Nephron progenitor cell (in vitro differentiated cells): ENCODE data around the gene ZNF792.
"Not testable (repeated sequence)": the region's sequence is repeated elsewhere in the genome, so short reads cannot be mapped to it uniquely, and the experiment has no call there.

Source experiments
- DNase-seq: peaks from one replicate; pipeline ENCODE4 v3.0.0; 2021
- H3K27ac Mint-ChIP-seq: 2 replicates; pipeline ENCODE4 v1.8.0; 2021; ENCODE audit warnings: mild to moderate bottlenecking, moderate library complexity, mixed read lengths
- H3K27me3 Mint-ChIP-seq: 2 replicates; pipeline ENCODE4 v1.8.0; 2021; ENCODE audit warnings: mild to moderate bottlenecking, low read depth, mixed read lengths; ENCODE audit not compliant: poor library complexity
- H3K36me3 Mint-ChIP-seq: 2 replicates; pipeline ENCODE4 v1.8.0; 2021; ENCODE audit warnings: low read depth, mixed read lengths
- H3K4me1 Mint-ChIP-seq: 2 replicates; pipeline ENCODE4 v1.8.0; 2021; ENCODE audit warnings: mixed read lengths
- H3K4me3 Mint-ChIP-seq: 2 replicates; pipeline ENCODE4 v1.8.0; 2021; ENCODE audit warnings: mild to moderate bottlenecking, moderate library complexity, mixed read lengths
- H3K9me3 Mint-ChIP-seq: 2 replicates; pipeline ENCODE4 v1.8.0; 2021; ENCODE audit warnings: mild to moderate bottlenecking, moderate library complexity, mixed read lengths
- CTCF ChIP-seq: fragments of 200-600 bp; sonication (generic); IDR thresholded peaks from 2 replicates; pipeline ENCODE4 v1.5.0; 2021; ENCODE audit warnings: antibody characterized with exemption

The ZNF792 gene

GRCh38 chr19:35009424-35010415, 45.7 kb upstream of the ZNF792 start:
- Mint-ChIP-seq H3K27me3 (no peaks in the 10 kb centered on the region), H3K4me3 (no peak overlapping the region), H3K27ac (no peak overlapping the region), H3K4me1 (peaks cover 7% of the 10 kb centered on the region), H3K9me3 (no peaks in the 10 kb centered on the region), H3K36me3 (peaks cover 54% of the 10 kb centered on the region)
- no peak for TF ChIP-seq CTCF
- no peak for DNase-seq

- H3K27me3 Mint-ChIP-seq: no peaks in the 10 kb centered on the region
- peaks cover 13% of the 10 kb centered on the region for H3K4me1 Mint-ChIP-seq
- H3K9me3 Mint-ChIP-seq: no peaks in the 10 kb centered on the region
- peaks cover 46% of the 10 kb centered on the region for H3K36me3 Mint-ChIP-seq
- TF ChIP-seq CTCF: no peak
- no peak overlapping the region for H3K4me3 Mint-ChIP-seq
- H3K27ac Mint-ChIP-seq: no peak overlapping the region
- DNase-seq: no peak
Measured at GRCh38 chr19:35008891-35009341, 44.9 kb upstream of the ZNF792 start.

GRCh38 chr19:35007427-35007826, 43.4 kb upstream of the ZNF792 start:
- H3K4me1 Mint-ChIP-seq: peaks cover 22% of the 10 kb centered on the region
- H3K27ac Mint-ChIP-seq, H3K27me3 Mint-ChIP-seq: not testable (repeated sequence)

GRCh38 chr19:35006999-35007365, 43.0 kb upstream of the ZNF792 start:
- Mint-ChIP-seq H3K9me3 (no peaks in the 10 kb centered on the region), H3K27me3 (no peaks in the 10 kb centered on the region), H3K4me1 (peaks cover 26% of the 10 kb centered on the region), H3K36me3 (peaks cover 28% of the 10 kb centered on the region), H3K27ac (peak overlapping the region; percentile 48), H3K4me3 (no peak overlapping the region)
- no peak for TF ChIP-seq CTCF
- no peak for DNase-seq

More at GRCh38 chr19:35007427-35007826, 43.4 kb upstream of the ZNF792 start:
- H3K36me3 Mint-ChIP-seq: peaks cover 32% of the 10 kb centered on the region
- DNase-seq, H3K9me3 Mint-ChIP-seq, H3K4me3 Mint-ChIP-seq: not testable (repeated sequence)

DNA sequence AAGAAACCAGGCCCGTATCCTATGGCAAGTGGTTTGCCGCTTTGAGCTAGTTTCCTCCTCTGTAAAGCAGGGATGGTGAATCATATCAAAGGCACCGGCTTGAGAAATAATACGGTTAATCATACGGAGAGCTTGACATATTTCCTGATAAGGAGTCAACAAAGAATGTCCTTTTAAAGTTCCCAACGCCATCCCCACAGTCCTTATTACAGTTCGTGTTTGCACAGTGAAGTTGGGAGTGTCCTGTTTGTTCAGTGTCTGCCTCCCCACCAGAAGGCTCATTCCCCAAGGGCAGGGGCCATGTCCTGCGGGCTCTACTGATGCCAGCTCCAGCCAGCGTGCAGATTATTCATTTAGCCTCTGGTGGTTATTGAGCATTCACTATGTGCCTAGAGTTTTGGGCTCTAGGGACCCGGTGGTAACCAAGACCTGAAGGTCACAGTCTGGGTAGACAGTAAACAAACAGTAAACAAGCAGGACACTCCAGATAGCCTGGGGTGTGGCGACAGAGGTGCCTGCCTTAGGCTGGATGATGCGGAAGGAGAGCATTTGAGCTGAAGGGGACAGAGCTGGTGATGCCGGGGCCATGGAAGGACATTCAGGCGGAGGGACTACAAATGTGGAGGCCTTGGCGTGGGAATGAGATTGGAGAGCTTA, 42.4 kb upstream of the ZNF792 start:
- Mint-ChIP-seq H3K9me3 (no peaks in the 10 kb centered on the region), H3K4me3 (no peak overlapping the region), H3K4me1 (peaks cover 31% of the 10 kb centered on the region), H3K27ac (peak overlapping the region; percentile 48), H3K27me3 (no peaks in the 10 kb centered on the region), H3K36me3 (peaks cover 28% of the 10 kb centered on the region)
- no peak for DNase-seq
- TF ChIP-seq CTCF: no peak

DNA sequence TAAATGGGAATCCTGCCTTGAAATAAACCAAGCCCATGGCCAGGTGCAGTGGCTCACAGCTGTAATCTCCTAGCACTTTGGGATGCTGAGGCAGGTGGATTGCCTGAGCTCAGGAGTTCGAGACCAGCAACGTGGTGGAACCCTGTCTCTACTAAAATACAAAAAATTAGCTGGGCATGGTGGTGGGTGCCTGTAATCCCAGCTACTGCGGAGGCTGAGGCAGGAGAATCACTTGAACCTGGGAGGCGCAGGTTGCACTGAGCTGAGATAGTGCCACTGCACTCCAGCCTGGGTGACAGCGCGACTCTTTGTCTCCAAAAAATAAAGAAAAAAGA, 41.9 kb upstream of the ZNF792 start:
- not testable (repeated sequence) for H3K9me3 Mint-ChIP-seq, H3K4me3 Mint-ChIP-seq

More for the DNA sequence above, 41.9 kb upstream of the ZNF792 start:
- H3K27me3 Mint-ChIP-seq, DNase-seq: not testable (repeated sequence)
- H3K36me3 Mint-ChIP-seq: peaks cover 28% of the 10 kb centered on the region
- peaks cover 36% of the 10 kb centered on the region for H3K4me1 Mint-ChIP-seq
- peak overlapping the region; percentile 48 for H3K27ac Mint-ChIP-seq
